K562 (cell line): Measurements from ENCODE around the gene MAN2A1. TPM values are rescaled to one million over a fixed set of nuclear protein-coding genes. Genes with fewer than 3 reads are reported as not detected.

Experiments used
- ATAC-seq: fragments of 200-7000 bp; cut with Tn5 transposase; 3 replicates; pipeline ENCODE4 v1.9.1; 2020; ENCODE audit warnings: moderate library complexity
- BruUV-seq: library from RNA; stranded (reverse); fragments of 400-500 nt; replicated peaks from 2 replicates; lab custom pipeline; 2021; lab: Mats Ljungman, UMichigan
- CTCF ChIA-PET: fragments of 300-600 bp; formaldehyde crosslinking; extraction: SDS; loops from one replicate; lab custom pipeline; 2021; ENCODE audit warnings: low intra/inter-chr PET ratio; lab: Yijun Ruan, JAX
- POLR2A ChIA-PET: fragments of 300-600, 350-650 bp; sonication (Branson Sonifier 250); formaldehyde crosslinking; extraction: SDS; loops from one replicate; lab custom pipeline; 2021; ENCODE audit warnings: antibody characterized with exemption, inconsistent platforms; lab: Yijun Ruan, JAX
- DNase-seq, 4 experiments: peaks; one replicate each; pipeline versions ENCODE4 v3.0.0 to v3.0.0-alpha.2; 2011 to 2018; ENCODE audit warnings: low spot score in 3 of 4, mixed read lengths in 3 of 4; ENCODE audit errors: extremely low read depth in 1 of 4
- FAIRE-seq: peaks from 2 replicates; lab custom pipeline; 2011; peaks lifted over from hg19 to GRCh38; lab: Jason Lieb, UNC
- H2AFZ ChIP-seq: 2 replicates; pipeline ENCODE4 v1.6.0; 2011; ENCODE audit warnings: low read depth, low read length, control low read depth, inconsistent platforms
- H3K27ac ChIP-seq: fragments of 200-600 bp; 3 replicates; pipeline ENCODE4 v1.8.0; 2011; ENCODE audit warnings: low read depth, mild to moderate bottlenecking, control low read depth, inconsistent platforms, low read length, moderate library complexity, mixed read lengths; ENCODE audit errors: extremely low read depth
- H3K27me3 ChIP-seq, 2 experiments: fragments of 300-600 bp in 1 of 2; 2 replicates in 1 of 2; 3 replicates in 1 of 2; pipeline versions ENCODE4 v1.6.0 to v1.8.0; 2011; ENCODE audit warnings: inconsistent platforms in 2 of 2, low read length in 2 of 2, mild to moderate bottlenecking in 1 of 2, mixed read lengths in 1 of 2, moderate library complexity in 1 of 2; ENCODE audit not compliant: control insufficient read depth in 2 of 2, insufficient read depth in 2 of 2
- H3K36me3 ChIP-seq: fragments of 300-600 bp; 3 replicates; pipeline ENCODE4 v1.8.0; 2011; ENCODE audit warnings: mild to moderate bottlenecking, low read length, inconsistent platforms; ENCODE audit not compliant: control insufficient read depth, insufficient read depth
- H3K4me1 ChIP-seq, 2 experiments: fragments of 200-600 bp in 1 of 2; replicated peaks in 1 of 2; 2 replicates in 1 of 2; 3 replicates in 1 of 2; pipeline versions ENCODE4 v1.5.1 to v1.8.0; 2011; ENCODE audit warnings: inconsistent platforms in 2 of 2, low read length in 2 of 2, mild to moderate bottlenecking in 1 of 2, mixed read lengths in 1 of 2, moderate library complexity in 1 of 2; ENCODE audit not compliant: control insufficient read depth in 2 of 2, insufficient read depth in 2 of 2
- H3K4me2 ChIP-seq: 2 replicates; pipeline ENCODE4 v1.6.1; 2011; ENCODE audit warnings: low read length, control low read depth, inconsistent platforms, mixed read lengths; ENCODE audit not compliant: insufficient read depth
- H3K4me3 ChIP-seq: fragments of 200-600 bp; sonication (generic), shearing (Covaris generic); 2 replicates; pipeline ENCODE4 v1.5.1; 2016; ENCODE audit warnings: control low read depth, inconsistent platforms
- H3K79me2 ChIP-seq: fragments of 200-600 bp; 3 replicates; pipeline ENCODE4 v1.8.0; 2011; ENCODE audit warnings: low read length, inconsistent platforms; ENCODE audit not compliant: control insufficient read depth, insufficient read depth
- H3K9ac ChIP-seq, 2 experiments: 2 replicates each; pipeline versions ENCODE4 v1.6.0 to v1.6.1; 2011; ENCODE audit warnings: low read depth in 2 of 2, low read length in 2 of 2, control low read depth in 1 of 2, inconsistent platforms in 1 of 2, mild to moderate bottlenecking in 1 of 2, mixed read lengths in 1 of 2; ENCODE audit not compliant: insufficient read depth in 1 of 2
- H3K9me1 ChIP-seq: one replicate; pipeline ENCODE4 v1.6.0; 2011; ENCODE audit warnings: inconsistent platforms, mild to moderate bottlenecking, low read length, moderate library complexity; ENCODE audit not compliant: control insufficient read depth, insufficient read depth
- H3K9me3 ChIP-seq: replicated peaks from 2 replicates; pipeline ENCODE4 v1.5.1; 2011; ENCODE audit warnings: low read depth, low read length, inconsistent platforms; ENCODE audit not compliant: control insufficient read depth, insufficient read depth
- H4K20me1 ChIP-seq: replicated peaks from 2 replicates; pipeline ENCODE4 v1.6.1; 2011; ENCODE audit warnings: low read length, inconsistent platforms, mixed read lengths; ENCODE audit not compliant: control insufficient read depth, insufficient read depth
- ATF7 ChIP-seq: fragments of 450-650 bp; IDR thresholded peaks from 2 replicates; pipeline ENCODE4 v1.7.1; 2014; ENCODE audit warnings: mild to moderate bottlenecking, moderate library complexity
- FOXK2 ChIP-seq, 2 experiments: fragments of 450-650 bp; IDR thresholded peaks in 1 of 2; conservative IDR thresholded peaks in 1 of 2; 2 replicates each; pipeline ENCODE4 v1.6.1; 2016; ENCODE audit warnings: low read depth in 2 of 2, mild to moderate bottlenecking in 1 of 2
- NCOA2 ChIP-seq, 2 experiments: fragments of 450-650 bp; IDR thresholded peaks; 2 replicates each; pipeline ENCODE4 v1.6.1; 2018; ENCODE audit warnings: mild to moderate bottlenecking in 2 of 2, moderate library complexity in 1 of 2; ENCODE audit not compliant: partially characterized antibody in 2 of 2
- NFATC3 ChIP-seq: fragments of 450-650 bp; IDR thresholded peaks from 2 replicates; pipeline ENCODE4 v1.6.1; 2017; ENCODE audit warnings: mild to moderate bottlenecking
- OTX1 ChIP-seq: fragments of 450-650 bp; formaldehyde crosslinking; IDR thresholded peaks from 2 replicates; pipeline ENCODE4 v1.4.0; 2022; ENCODE audit warnings: mild to moderate bottlenecking
- PREB ChIP-seq: sonication (generic); formaldehyde crosslinking; IDR thresholded peaks from 2 replicates; pipeline ENCODE4 v1.8.1; 2023; ENCODE audit warnings: mild to moderate bottlenecking, missing genetic modification reagents
- RB1 ChIP-seq: fragments of 450-650 bp; IDR thresholded peaks from 2 replicates; pipeline ENCODE4 v1.6.1; 2017; ENCODE audit warnings: low read depth, mild to moderate bottlenecking
- SUPT5H ChIP-seq: fragments of 450-650 bp; IDR thresholded peaks from 2 replicates; pipeline ENCODE4 v1.6.1; 2016
- THAP12 ChIP-seq: fragments of 250-450 bp; sonication (Bioruptor Pico); IDR thresholded peaks from 2 replicates; pipeline ENCODE4 v1.9.0; 2021; ENCODE audit warnings: mild to moderate bottlenecking, inconsistent platforms
- ZNF23 ChIP-seq: fragments of 250-450 bp; sonication (Bioruptor Pico); IDR thresholded peaks from 2 replicates; pipeline ENCODE4 v1.4.0; 2020; ENCODE audit warnings: mild to moderate bottlenecking
- ZNF696 ChIP-seq: fragments of 250-450 bp; sonication (Bioruptor Pico); conservative IDR thresholded peaks from 2 replicates; pipeline ENCODE4 v1.4.0; 2020; ENCODE audit warnings: mild to moderate bottlenecking, moderate library complexity
- ZNF75A ChIP-seq: fragments of 450-650 bp; formaldehyde crosslinking; IDR thresholded peaks from 2 replicates; pipeline ENCODE4 v1.4.0; 2020; ENCODE audit warnings: mild to moderate bottlenecking
- WGBS: fragments of 100-300 bp; shearing (Covaris generic); methylation state at CpG from one replicate; pipeline ENCODE4 v1.1.6; 2016; ENCODE audit warnings: low coverage, mixed read lengths; ENCODE audit not compliant: insufficient coverage; ENCODE audit errors: missing lambda C conversion rate; 5-methylcytosine and 5-hydroxymethylcytosine counted together
- in situ Hi-C: fragments of 300-500 bp; cut with MboI; formaldehyde crosslinking; loops from 4 replicates; pipeline ENCODE4 v1.15.0; 2018; ENCODE audit warnings: inconsistent platforms, mixed read lengths
- intact Hi-C: fragments of 100-400 bp; cut with micrococcal nuclease; formaldehyde crosslinking; loops from 2 replicates; pipeline ENCODE4 v1.14.2; 2022
- polyA plus RNA-seq, 8 experiments: library from polyadenylated mRNA; depleted of rRNA in 4 of 8; stranded (reverse) in 5 of 8; unstranded in 3 of 8; fragments of >200 nt; fragmentation: Nextera tagmentation in 2 of 8; fragmentation: Illumina TruSeq in 1 of 8; extraction: Ambion mirVana in 2 of 8; extraction: Trizol in 1 of 8; gene quantifications; 2 replicates each; pipeline versions ENCODE4 v1.2.1 to v1.2.3, GENCODE V29; 2011 to 2014; ENCODE audit warnings: inconsistent platforms in 1 of 8, missing spikeins in 1 of 8
- total RNA-seq, 7 experiments: library from RNA; depleted of rRNA in 6 of 7; stranded (reverse); fragments of >200 nt in 6 of 7; fragmentation: Illumina TruSeq in 2 of 7; extraction: Trizol in 2 of 7; gene quantifications; 2 replicates each; pipeline versions ENCODE4 v1.2.1 to v1.2.3, GENCODE V29; 2011 to 2021; ENCODE audit warnings: low replicate concordance in 1 of 7
- TF ChIP-seq, protein P1 (sequence below): fragments of 450-650 bp; IDR thresholded peaks from 2 replicates; pipeline ENCODE4 v1.6.1; 2016; ENCODE audit warnings: antibody characterized with exemption
- TF ChIP-seq, protein P2 (sequence below): sonication (generic); formaldehyde crosslinking; IDR thresholded peaks from 2 replicates; pipeline ENCODE4 v1.8.0; 2022; ENCODE audit warnings: missing genetic modification reagents, mild to moderate bottlenecking, moderate library complexity, borderline replicate concordance

Gene MAN2A1
- total and polyA plus RNA-seq, 9 of the 15 experiments (the other 6 are each of a cell fraction or from before 2014, with no cell fraction given) = 5.2 to 32.0 (median 19.8) TPM

DNA sequence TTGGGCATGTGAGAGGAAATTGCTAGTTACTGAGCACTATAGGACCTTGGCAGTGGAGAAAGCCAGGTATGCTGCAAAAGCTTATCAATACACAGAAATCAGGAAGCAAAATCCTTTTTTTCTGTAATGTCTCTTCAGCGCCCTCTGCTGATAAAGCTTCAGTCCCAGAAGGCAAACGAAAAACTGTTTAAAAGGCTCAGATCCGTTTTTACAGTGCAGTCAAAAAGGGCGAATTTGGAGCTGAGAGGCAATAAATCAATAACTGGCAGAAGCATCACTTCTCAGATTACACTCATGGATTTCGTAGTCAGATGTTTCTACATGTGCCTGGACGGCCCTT is 1.1 kb upstream of the MAN2A1 start (continued):
- TF ChIP-seq ZNF696 = no peak

- Histone ChIP-seq H4K20me1 (peaks cover 7% of the 10 kb centered on the region; the same call in 1 of the 2 replicates), H3K4me2 (peak overlapping the region; percentile 90), H3K27me3 (no peaks in the 10 kb centered on the region), H2AFZ (peak overlapping the region; percentile 100), H3K27ac (peak overlapping the region; percentile 92), H3K4me1 (peaks cover 14 to 27% of the 10 kb centered on the region in 2 experiments), H3K79me2 (peaks cover 44% of the 10 kb centered on the region), H3K9me3 (no peaks in the 10 kb centered on the region), H3K9ac (peak overlapping the region; percentile 75 to 99), H3K4me3 (peak overlapping the region; percentile 91), H3K9me1 (no peaks in the 10 kb centered on the region), H3K36me3 (no peaks in the 10 kb centered on the region)
- 1% methylated on average over 26 of the region's 68 CpGs for WGBS
- in situ Hi-C loops = loop anchor here (5.0 kb wide), 1 partner anchor 82 kb away; no protein-coding TSS in a partner anchor
- ChIA-PET POLR2A (interaction anchor here (0.6 to 2.2 kb wide), 12 partner anchors 8 to 962 kb away, joined by 3 to 15 read pairs (median 4); partner anchors contain the start of gene PJA2), CTCF (no interaction called here)
- no peak for FAIRE-seq
- peak; percentile 86 for ATAC-seq
- intact Hi-C loops = loop anchor here (10.0 kb wide), 2 partner anchors 194 to 1044 kb away; no protein-coding TSS in a partner anchor
- BruUV-seq = no TSS peak
- peak; percentile 94 to 96 (median 95) for DNase-seq
- TF ChIP-seq, protein P1, sequence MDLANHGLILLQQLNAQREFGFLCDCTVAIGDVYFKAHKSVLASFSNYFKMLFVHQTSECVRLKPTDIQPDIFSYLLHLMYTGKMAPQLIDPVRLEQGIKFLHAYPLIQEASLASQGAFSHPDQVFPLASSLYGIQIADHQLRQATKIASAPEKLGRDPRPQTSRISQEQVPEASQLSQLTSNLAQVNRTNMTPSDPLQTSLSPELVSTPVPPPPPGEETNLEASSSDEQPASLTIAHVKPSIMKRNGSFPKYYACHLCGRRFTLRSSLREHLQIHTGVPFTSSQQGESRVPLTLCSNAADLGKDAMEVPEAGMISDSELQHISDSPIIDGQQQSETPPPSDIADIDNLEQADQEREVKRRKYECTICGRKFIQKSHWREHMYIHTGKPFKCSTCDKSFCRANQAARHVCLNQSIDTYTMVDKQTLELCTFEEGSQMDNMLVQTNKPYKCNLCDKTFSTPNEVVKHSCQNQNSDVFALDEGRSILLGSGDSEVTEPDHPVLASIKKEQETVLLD = peak; percentile 13; the same call in 1 of the 2 replicates
- TF ChIP-seq PREB = 0 out of 2 replicates have a peak, but pooled peaks have one; percentile 54
- TF ChIP-seq, protein P2, sequence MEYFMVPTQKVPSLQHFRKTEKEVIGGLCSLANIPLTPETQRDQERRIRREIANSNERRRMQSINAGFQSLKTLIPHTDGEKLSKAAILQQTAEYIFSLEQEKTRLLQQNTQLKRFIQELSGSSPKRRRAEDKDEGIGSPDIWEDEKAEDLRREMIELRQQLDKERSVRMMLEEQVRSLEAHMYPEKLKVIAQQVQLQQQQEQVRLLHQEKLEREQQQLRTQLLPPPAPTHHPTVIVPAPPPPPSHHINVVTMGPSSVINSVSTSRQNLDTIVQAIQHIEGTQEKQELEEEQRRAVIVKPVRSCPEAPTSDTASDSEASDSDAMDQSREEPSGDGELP = peak; percentile 51; the same call in 1 of the 2 replicates
- TF ChIP-seq FOXK2 (conservative IDR thresholded peaks at IDR 0.05 in 1 of 2, IDR thresholded peaks at IDR 0.05 in 1 of 2; ENCODE audit: low read depth in 2 of 2) = 0 out of 4 replicates have a peak, but pooled peaks of 1 of the 2 experiments have one; percentile 10
- TF ChIP-seq SUPT5H = peak; percentile 82
- 0 out of 2 replicates have a peak, but pooled peaks have one; percentile 47 for TF ChIP-seq ZNF75A (CRISPR knock-in tag)
- peak; percentile 31; the same call in 1 of the 2 replicates for TF ChIP-seq OTX1 (CRISPR knock-in tag)
- TF ChIP-seq NFATC3 = no peak
- TF ChIP-seq ZNF23 (CRISPR knock-in tag) = 0 out of 2 replicates have a peak, but pooled peaks have one; percentile 38
- TF ChIP-seq THAP12 (CRISPR knock-in tag) = peak; percentile 72
- TF ChIP-seq RB1 = peak; percentile 86
- TF ChIP-seq NCOA2 (IDR thresholded peaks at IDR 0.05; ENCODE audit: partially characterized antibody in 2 of 2) = no peak
- peak; percentile 62 for TF ChIP-seq ATF7
These were observed 572 bp upstream of the MAN2A1 start for GRCh38 chr5:109688970-109689739.
